Mesodermal cell (in vitro differentiated cells): ENCODE data around the gene ZNF81.
"Not testable (repeated sequence)": the region's sequence is repeated elsewhere in the genome, so short reads cannot be mapped to it uniquely, and the experiment has no call there.

Experiments
- H3K27ac ChIP-seq: 2 replicates; pipeline ENCODE4 v1.7.0; 2013; ENCODE audit warnings: mild to moderate bottlenecking, low read depth, low read length, moderate library complexity; ENCODE audit not compliant: severe bottlenecking
- H3K36me3 ChIP-seq: 2 replicates; pipeline ENCODE4 v1.7.1; 2013; ENCODE audit warnings: mild to moderate bottlenecking, low read length, moderate library complexity; ENCODE audit not compliant: control insufficient read depth, insufficient read depth
- H3K4me1 ChIP-seq: one replicate; pipeline ENCODE4 v1.7.1; 2013; ENCODE audit warnings: mild to moderate bottlenecking, low read length; ENCODE audit not compliant: insufficient read depth, control insufficient read depth, poor library complexity, severe bottlenecking
- H3K4me3 ChIP-seq: 2 replicates; pipeline ENCODE4 v1.7.0; 2013; ENCODE audit warnings: low read length, control low read depth, mild to moderate bottlenecking; ENCODE audit not compliant: insufficient read depth, poor library complexity, severe bottlenecking; ENCODE audit errors: extremely low read depth
- H3K9me3 ChIP-seq: 2 replicates; pipeline ENCODE4 v1.7.1; 2013; ENCODE audit warnings: mild to moderate bottlenecking, low read length, moderate library complexity; ENCODE audit not compliant: control insufficient read depth
- WGBS, 2 experiments: methylation state at CpG; one replicate each; pipeline ENCODE4 v1.1.5; 2013; ENCODE audit warnings: missing lambda C conversion rate in 2 of 2; ENCODE audit not compliant: insufficient coverage in 2 of 2; 5-methylcytosine and 5-hydroxymethylcytosine counted together

The ZNF81 gene

DNA sequence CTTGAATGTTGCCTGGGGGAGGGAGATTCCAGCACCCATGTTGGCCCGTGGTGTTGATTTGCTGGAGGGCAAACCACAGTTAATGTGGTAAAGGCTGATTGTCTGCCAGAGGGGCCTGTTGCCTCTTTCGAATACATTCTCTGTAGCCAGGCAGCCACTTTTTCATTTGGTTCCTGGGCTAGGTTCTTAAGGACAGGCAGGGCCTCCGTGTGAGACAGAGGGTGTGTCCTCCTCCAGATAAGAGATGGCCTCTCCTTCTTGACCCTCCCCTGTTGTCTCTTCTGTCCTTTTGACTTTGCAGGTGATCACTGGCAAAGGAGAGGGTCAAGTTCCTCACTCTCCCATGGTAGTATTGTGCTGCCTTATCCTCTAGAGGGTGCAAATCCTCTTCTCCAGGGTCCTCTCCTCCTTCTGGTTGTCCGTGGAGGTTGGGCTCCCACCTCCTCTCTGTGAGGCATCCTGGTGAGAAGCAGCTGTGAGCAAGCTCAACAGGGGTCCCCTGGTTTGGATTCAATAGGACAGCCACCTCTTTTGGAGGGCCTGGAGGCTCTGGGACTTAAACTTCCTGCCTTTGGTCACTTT, 122.2 kb downstream of the ZNF81 start:
- 80% methylated on average over 2 of the region's 4 CpGs; no CpG with 5 or more reads in 1 of the 2 experiments for WGBS, 2 experiments
- Histone ChIP-seq H3K9me3 (no peaks in the 10 kb centered on the region), H3K4me1 (no peaks in the 10 kb centered on the region), H3K4me3 (no peak overlapping the region), H3K27ac (no peak overlapping the region), H3K36me3 (no peaks in the 10 kb centered on the region)

DNA sequence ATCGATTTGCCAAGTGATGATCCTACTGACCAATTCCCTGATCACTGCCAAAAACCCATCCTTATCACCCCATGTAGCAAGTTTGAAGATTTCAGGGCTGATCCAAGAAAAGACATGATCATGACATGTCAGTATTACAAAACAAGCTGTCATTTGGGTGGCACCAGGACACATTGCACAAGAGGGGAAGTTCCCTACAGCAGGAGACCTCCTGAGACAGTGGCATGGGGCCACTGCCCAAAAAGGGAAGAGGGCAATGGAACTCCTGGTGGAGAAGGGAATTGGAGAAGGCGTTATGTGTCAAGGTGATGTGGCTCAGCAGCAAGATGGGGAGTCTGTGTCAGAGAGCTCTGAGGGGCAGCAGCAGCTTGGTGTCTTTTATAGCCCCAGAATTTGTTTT, 123.7 kb downstream of the ZNF81 start:
- 80 to 100% methylated on average over 1 to 2 of the region's 2 CpGs for WGBS, 2 experiments
- Histone ChIP-seq H3K27ac (no peak overlapping the region), H3K4me3 (no peak overlapping the region), H3K9me3 (no peaks in the 10 kb centered on the region), H3K4me1 (no peaks in the 10 kb centered on the region), H3K36me3 (no peaks in the 10 kb centered on the region)

GRCh38 chrX:47961830-47962229, 125.1 kb downstream of the ZNF81 start:
- 96 to 97% methylated on average over 3 to 4 of the region's 6 CpGs for WGBS, 2 experiments

GRCh38 chrX:47965526-47965925, 128.8 kb downstream of the ZNF81 start:
- WGBS, 2 experiments: 94% methylated on average over 3 of the region's 14 CpGs; no CpG with 5 or more reads in 1 of the 2 experiments
- not testable (repeated sequence) for H3K27ac ChIP-seq, H3K4me1 ChIP-seq, H3K36me3 ChIP-seq, H3K9me3 ChIP-seq, H3K4me3 ChIP-seq

More at GRCh38 chrX:47961830-47962229, 125.1 kb downstream of the ZNF81 start:
- not testable (repeated sequence) for H3K27ac ChIP-seq, H3K9me3 ChIP-seq, H3K4me3 ChIP-seq, H3K4me1 ChIP-seq, H3K36me3 ChIP-seq
